OCI-LY7 (cell line): ENCODE results near the gene FSHR.

Source experiments
- CTCF ChIP-seq: fragments of 200-600 bp; sonication (generic); conservative IDR thresholded peaks from 2 replicates; pipeline ENCODE4 v1.5.1; 2014; ENCODE audit warnings: mild to moderate bottlenecking, antibody characterized with exemption, low read length, moderate library complexity, mixed read lengths
- EZH2phosphoT487 ChIP-seq: fragments of 200-600 bp; sonication (generic); IDR thresholded peaks from 2 replicates; pipeline ENCODE4 v1.6.1; 2018; ENCODE audit warnings: low read depth, borderline replicate concordance, mild to moderate bottlenecking, mixed run types, antibody characterized with exemption, low read length, moderate library complexity, mixed read lengths

DNA sequence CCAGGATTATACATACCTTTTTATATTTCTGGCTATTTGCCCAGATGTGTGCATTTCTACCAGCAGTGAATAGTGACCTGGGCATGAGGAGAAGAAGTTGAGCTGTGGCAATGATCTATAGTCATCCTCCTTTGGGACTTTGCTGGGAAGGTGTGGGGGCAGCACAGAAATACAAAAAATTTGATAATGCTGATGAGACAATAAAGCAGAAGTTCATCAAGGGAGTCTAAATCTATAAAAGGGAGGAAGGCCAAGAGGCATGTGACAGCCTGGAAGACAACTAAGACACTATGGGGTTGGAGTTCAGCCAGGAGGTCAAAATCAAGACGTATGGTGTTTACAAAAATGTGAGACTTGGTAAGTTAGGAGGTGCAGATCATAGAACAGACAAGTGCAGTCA lies 52.2 kb downstream of the FSHR start:
- TF ChIP-seq CTCF (no peak), EZH2phosphoT487 (no peak)
